NCI-H446 treated with DMSO at 0.1 percent for 48 hours (cell line): ENCODE data around the gene AP5B1.
"Not testable (repeated sequence)": the region's sequence is repeated elsewhere in the genome, so short reads cannot be mapped to it uniquely, and the experiment has no call there.

ENCODE experiments used
- DNase-seq: peaks from one replicate; lab custom pipeline; 2025; lab: John Stamatoyannopoulos, UW

Gene AP5B1

DNA sequence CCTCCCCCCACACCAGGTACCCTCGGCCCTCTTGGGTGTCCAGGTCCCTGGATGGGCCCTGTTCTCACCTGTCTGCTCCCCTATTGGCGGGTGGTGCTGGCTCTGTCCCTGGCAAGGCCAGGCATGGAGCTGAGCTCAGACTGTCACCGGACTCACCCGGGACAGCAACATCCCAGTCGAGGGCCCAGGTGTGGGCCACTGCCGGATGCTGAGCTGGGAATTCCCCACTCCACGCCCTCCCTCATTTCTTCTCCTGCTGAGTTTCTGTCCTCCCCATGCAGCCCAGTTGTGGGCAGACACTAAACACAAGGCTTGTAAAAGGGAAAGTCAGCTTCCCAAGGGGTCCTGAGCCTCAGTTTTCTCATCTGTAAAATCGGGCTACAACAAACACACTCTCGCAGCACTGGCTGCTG, 2.0 kb upstream of the AP5B1 start:
- no peak for DNase-seq

DNA sequence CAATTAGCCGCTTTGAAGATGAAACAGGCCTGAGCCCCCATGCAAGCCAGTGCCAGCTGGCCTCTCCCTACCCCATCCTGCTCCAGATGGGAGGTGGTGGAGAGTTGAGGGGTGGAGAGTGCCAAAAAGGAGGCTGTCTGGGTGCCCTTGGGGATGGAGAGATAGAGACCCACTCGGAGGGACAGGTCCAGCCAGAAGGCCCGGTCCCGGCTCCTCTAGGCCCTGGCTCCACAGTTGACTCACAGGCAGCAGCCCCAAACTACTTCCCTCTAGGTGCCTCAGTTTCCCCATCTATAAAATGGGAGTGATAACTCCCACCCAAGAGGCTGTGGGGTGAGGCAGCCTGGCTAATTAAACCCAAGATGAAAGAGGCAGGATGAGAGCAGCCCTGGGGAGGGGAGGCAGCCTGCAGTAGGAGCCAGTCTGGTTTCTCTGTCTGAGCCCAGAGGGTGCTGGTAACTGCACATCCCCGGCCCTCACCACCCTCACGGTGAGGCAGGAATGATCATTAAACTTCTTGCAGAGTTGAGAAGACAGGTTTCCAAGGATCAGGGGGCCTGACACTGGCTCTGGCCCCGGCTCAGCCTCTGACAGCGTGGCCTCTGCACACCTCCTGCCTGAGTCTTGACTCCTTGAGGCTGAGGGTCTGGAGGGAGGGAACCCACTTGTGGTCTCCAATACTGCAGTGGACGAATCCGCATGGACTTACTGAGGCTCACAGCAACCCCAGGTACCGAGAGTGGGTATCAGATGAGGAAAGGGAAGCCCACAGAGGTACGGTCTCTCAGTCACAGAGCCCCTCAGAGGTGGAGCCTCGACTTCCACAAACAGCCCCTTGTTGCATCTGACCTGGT, 1.4 kb upstream of the AP5B1 start:
- no peak for DNase-seq

DNA sequence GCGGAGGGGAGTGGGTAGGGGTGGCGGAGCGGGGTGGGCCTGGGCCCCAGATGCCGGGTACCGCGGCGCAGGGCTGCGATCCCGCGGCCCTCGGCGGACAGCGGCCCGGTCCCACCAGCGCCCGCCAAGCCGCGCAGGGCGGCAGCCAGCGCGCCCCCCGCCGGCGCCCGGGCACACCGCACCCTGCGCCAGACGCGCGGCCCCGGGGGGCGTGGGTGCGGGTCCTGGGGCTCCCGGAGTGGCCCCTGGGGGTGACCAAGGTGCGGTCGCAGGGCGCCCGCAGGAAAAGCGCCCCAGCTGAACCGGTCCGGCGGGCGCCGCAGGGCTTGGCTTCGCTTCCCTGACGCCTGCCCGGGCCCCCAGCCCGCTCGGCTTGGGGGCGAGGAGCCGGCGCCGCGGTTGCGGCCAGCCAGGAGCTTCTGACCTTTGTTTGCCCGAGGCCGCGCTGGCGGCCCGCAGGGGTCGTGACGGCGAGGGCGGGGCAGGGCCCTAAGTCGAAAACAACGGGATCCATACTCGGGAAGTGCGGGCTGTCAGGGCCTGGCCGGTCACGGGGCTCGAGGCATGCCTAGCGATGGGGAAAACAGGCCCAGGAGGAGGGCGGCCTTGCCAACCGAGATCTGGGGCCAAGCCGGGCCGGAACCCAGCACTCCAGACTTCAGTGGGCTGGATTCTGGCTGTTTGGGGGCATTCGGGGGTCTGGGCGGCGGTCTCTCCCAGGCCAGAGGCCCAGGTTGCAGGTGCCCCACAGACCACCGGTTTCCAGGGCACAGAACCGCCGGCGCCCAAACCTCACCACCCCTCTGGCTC, 581 bp upstream of the AP5B1 start:
- no peak for DNase-seq

DNA sequence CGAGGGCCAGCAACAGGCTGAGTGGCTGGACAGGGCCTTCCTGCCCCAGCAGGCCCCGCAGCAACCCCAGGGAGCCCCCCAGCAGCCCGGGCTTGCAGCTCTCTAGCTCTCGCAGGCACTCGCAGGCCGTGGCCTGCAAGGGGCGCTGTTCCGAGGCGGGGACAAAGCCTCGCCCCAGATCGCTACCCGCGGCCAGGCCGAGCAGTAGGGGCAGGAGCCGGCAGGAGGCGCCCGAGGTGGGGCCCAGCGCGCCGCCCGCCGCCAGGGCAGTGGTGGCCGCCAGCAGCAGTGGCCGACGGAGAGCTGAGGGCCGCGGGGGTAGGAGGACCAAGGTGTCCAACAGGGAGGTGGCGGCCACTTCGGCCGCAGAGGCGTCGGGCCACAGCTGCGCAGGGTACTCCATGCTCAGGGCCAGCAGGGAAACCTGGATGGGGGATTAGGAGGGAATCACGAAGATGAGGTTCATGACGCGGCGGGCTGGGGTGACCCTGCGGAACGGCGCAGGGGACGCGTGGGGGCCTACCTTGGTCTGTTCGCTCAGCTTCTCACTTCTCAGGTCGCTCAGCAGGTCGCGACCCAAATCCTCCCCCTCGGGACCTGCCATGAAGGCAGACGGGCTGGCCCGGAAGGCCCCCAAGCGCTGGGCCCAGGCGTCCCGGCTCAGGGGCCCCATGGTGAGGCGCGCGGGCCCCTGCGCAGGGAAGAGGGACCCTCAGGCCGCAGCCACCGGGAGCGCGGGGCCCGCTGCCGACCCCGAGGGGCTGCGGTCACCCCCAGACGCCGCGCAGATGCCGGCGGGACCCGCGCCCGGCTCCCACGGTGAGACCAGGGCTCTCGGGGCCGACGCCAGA, 632 bp downstream of the AP5B1 start:
- peak; percentile 22 for DNase-seq

DNA sequence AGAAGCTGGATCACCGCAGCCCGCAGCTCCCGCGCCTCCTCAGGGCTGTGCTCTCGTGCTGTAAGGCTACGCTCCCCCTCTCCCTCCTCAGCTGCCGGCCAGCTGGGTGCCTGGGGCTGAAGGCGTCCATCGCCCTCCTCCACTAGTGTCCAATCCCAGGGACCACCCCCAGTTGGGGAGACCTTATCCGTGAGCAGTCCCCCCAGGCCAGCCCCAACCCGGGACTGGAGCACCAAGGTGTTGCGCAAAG, 1.2 kb downstream of the AP5B1 start:
- no peak for DNase-seq

DNA sequence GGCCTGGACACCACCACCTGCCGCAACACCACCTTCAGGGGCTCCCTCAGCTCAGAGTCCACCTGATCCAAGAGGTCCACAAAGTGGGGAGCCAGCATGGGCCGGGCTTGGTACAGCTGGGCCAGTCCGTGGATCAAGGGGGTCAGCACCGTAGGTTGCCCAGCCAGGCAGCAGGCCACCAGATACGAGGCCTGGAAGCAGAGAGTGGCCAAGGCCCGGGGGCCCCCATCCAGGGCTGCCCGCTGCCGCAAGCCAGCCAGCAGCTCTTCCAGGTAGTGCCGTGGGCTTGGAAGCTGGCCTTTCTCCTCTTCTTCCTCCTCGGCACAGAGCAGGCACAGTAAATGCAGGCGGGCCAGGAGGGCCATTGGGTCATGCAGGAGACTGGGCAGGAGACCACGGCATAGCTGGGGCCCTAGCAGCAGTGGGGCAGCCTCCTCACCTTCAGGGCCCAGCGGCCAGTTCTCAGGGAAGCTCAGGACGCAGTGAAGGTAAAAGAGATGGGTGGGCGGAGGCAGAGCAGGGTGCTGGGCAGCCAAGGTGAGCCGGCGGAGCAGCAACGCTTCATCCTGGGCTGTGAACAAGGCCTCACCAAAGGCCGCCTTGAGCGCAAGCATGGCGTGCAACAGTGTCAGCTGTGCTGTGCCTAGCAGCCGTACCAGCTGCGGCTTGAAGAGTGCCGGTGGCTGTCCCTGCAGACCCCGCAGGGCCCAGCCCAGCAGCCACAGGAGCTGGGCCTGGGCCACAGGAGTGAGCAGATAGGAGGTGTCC, 1.7 kb downstream of the AP5B1 start:
- DNase-seq = no peak

DNA sequence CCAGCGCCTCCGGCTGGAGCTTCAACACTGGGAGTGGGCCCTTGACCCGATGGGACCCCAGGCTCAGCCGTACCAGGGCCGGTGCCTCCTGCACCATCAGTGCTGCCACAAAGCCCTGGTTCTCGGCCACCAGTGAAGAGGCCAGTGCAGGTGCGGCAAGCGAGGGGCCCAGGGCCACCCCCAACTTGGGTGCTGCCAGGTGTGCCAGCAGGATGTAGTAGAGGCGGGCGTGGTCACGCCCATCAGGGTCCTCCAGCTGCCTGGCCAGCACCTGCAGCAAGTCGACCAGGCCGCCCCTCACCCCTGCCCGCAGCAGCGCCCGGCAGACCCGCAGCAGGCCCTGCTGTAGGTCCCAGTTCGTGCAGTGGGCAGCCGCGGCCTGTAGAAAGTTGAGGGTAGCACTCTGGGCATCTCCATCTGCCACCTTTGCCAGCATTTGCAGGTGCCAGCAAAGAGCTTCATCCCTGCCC, 2.3 kb downstream of the AP5B1 start:
- no peak for DNase-seq

DNA sequence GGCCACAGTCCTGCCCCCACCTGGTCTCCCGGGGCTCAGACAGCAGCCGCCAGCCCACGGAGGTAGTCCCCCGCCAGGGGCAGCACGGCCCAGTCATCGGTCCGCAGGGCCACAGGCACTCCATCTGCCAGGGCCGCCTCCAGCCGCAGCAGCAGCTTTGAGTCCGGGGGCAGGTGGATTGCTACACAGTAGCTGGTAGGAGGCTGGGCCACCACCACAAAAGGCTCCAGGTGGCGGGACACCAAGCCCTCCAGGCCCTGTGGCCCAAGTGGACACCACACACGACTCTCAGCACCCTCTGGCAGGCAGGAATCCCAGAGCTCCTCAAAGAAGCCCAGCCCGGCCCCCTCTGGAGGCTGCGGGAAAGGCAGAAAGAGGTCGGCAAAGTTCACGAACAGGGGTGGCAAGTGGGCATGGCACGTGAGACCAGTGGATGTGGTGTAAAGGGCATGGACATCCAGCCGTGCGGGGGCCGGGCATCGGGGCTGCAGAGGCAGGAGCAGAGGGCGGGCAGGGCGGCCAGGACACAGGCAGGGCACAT, 2.9 kb downstream of the AP5B1 start:
- DNase-seq = no peak

DNA sequence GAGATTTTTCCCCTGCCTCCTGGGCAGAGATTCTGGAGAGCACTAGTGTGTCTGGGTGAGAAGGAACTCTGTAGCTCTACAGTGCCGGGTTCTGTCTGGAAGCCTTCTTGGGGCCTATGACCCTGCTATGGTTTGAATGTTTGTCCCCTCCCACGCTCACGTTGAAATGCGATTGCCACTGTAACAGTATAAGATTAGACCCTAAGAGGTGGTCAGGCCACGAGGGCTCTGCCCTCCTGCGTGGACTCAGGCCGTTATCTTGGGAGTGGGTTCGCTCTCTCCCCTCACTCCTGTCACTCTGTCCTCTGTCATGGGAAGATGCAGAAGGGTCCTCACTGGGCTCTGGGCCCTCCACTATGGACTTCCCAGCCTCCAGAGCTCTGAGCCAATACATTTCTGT, 3.5 kb downstream of the AP5B1 start:
- no peak for DNase-seq

DNA sequence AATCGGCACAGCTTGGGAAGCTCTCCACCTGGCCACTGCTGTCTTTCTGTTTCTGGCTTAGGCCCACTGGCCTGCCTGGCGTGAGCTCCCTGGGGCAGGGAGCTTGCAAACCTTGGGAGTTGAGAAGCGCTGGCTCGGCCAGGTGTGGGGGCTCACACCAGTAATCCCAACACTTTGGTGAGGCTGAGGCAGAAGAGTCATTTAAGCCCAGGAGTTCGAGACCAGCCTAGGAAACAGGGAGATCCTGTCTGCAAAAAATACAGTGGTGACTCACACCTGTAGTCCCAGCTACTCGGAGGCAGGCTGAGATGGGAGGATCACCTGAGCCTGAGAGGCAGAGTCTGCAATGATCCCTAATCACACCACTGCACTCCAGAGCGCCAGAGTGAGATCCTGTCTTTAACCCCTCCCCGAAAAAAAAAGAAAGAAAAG, 4.0 kb downstream of the AP5B1 start:
- no peak for DNase-seq

DNA sequence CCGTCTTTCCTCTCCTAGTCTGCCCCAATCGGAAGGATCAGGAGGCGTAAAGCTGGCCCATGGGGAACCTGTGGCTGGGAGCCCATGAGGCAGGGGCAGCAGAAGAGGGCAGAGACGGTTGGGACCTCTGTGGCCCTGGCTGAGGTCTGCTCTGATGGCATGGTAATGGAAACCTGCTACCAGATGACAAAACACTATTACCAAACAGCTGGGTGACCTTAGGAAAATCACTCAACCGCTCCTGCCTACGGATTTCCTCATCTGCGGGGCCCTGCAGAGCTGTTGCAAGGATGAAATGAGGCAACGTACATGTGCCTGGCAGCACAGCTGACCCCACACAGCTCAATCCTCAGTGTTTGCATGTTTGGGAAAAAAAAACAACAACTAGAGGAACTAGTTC, 4.6 kb downstream of the AP5B1 start:
- DNase-seq = no peak

DNA sequence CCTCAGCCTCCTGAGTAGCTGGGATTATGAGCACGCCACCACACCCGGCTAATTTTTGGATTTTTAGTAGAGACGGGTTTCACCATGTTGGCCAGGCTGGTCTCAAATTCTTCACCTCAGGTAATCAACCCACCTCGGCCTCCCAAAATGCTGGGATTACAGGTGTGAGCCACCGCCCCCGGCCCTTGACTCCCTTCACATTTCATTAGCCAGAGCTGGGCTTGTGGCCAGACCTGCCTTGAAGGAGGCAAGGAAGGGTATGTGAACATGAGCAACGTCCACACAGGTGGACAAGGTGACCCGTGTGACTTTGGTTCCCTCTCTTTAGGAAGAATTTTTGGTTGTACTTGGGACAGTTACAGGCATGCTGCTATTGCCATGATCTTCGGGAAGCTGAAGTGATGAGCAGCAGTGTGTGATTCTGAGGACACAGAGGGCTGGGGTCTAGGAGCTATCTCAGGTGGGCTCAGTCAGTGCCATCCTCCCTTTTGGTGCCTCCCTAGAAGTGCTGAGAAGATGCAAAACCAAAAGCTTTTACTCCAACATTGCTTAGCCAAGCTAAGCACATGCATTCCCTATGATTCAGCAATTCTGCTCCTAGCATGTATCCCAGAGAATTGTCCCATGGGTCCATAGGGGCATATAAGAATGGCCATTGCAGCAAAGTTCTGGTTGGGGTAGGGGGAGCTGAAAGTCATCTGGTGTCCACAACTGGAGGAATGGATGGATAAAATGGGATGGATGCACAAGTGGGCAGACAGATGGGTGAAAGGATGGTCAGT, 6.1 kb downstream of the AP5B1 start:
- no peak for DNase-seq

DNA sequence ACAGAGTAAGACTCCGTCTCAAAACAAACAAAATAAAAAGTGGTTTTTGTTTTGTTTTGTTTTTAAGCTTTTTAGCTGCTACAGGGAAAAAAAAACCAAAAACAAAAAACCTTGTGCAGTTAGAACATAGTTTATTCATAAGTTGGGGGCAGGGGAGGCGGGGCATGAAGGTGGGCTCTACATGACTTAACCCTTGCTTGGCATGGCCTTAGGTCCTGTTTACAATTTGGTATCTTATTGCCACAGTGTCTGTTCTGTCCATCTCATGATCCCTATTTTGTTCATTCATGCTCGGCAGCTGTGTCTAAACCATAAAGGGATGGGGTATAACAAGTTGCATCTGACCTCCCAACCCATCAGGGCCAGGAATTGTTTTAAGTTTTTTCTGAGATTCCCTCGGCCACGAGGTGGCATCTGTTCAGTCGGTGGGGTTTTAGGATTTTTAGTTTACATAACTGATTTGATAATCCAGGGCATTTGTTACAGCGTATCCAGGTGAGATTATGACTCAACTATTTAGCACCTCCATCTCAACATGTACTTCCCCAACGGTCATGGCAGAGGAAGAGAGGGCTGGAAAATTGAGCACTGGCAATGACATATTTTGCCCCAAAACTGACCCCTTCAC, 6.9 kb downstream of the AP5B1 start:
- no peak for DNase-seq

DNA sequence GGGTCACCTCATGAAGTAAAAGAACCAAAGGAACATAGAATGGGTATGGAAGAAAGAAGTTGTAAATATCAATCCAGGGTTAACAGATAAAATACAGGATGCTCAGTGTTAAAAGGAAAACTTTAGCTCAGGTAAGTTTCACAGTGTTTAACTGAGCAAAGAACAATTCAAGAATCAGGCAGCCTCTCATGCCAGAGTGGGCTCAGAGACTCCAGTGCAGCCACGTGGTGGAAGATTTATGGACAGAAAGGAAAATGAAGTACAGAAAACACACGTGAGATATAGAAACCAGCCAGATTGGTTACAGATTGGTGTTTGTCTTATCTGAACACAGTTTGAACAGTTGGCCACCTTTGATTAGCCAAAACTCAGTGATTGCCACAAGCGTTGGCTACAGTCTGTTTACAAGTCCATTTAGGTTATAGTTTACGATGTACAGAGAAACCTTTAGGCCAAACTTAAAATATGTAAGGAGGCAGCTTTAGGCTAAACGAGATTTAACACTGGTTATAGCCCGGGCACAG, 9.1 kb downstream of the AP5B1 start:
- no peak for DNase-seq

DNA sequence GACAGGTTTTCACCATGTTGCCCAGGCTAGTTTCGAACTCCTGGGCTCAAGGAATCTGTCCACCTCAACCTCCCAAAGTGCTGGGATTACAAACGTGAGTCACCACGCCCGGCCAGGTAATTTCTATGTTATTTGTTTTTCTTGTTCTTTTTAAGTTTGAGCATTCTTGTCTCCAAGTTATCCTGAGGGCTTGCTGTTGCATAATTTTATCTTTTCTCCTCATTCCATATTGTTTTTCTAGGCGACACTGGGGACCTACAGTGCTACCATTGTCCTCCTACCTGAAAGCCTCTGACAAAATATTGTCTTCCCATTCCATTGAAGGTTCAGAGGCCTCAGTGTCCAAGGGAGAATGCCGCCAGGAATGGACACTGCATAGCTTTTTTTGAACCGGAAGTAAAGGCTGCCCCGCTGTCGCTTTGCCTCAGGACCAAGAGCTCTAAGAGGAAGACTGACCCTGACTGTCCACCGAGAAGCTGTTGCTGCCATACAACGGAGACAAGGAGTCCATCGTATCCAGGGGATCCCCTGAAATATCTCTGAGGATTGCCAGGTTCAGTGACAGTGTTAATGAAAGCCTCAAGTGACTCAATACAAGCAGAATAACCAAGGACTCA, 9.7 kb downstream of the AP5B1 start:
- DNase-seq = no peak

DNA sequence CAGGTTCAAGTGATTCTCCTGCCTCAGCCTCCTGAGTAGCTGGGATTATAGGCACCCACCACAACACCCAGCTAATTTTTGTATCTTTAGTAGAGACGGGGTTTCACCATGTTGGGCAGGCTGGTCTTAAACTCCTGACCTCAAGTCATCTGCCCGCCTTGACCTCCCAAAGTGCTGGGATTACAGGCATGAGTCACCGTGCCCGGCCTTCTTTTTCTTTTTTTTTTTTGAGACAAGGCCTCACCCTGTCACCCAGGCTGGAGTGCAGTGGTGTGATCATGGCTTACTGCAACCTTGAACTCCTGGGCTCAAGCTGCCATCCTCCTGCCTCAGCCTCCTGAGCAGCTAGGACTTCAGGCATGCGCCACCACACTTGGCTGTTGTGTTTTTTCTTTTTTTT, 13.0 kb downstream of the AP5B1 start:
- not testable (repeated sequence) for DNase-seq

DNA sequence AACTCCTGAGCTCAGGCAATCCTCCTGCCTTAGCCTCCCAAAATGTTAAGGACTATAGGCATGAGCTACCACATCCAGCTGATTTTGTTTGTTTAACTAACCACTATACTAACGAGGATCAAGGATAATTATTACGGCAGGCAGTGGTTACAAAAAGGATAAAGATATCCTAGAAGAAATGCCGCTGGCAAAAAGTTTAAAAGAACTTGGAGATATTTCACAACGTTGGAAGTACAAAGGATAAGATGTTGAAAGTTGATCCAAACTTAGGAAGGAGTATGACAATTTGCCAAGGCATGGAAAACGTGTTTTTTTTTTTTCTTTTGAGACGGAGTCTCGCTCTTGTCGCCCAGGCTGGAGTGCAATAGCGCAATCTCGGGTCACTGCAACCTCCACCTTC, 13.4 kb downstream of the AP5B1 start:
- no peak for DNase-seq

DNA sequence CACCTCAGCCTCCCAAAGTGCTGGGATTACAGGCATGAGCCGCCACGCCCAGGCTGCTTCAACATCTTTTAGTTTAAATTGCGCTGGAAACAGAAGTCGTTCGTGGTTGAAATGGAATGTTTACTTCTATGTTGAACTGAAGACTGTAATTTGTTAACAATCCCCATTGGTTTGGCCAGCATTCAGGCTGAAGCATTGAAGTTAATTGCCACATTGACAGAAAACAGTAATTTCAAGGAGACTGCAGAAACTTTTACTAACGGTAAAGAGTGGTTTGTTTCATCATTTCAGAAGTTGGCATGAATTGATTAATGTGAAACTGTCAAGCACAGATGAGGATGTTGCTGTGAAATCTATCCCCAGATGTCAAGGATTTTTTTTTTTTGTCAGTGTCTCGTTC, 14.2 kb downstream of the AP5B1 start:
- DNase-seq = no peak

DNA sequence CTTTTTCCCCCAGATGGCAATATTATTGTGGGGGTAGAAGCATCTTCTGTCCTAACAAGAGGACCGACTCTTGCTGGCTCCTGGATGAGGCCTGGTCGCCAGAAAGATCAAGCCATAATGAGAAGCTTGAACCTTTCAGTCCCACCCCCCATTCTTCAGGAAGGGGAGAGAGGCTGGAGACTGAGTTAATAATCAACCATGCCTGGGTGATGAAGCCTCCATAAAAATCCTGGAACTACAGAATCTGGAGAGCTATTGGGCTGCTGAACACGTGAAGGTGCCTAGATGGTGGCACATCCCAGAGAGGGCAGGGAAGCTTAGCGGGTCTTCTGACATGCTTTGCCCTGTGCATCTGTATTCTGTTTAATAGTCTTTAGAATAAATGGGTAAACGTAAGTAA, 16.3 kb downstream of the AP5B1 start:
- DNase-seq = no peak

DNA sequence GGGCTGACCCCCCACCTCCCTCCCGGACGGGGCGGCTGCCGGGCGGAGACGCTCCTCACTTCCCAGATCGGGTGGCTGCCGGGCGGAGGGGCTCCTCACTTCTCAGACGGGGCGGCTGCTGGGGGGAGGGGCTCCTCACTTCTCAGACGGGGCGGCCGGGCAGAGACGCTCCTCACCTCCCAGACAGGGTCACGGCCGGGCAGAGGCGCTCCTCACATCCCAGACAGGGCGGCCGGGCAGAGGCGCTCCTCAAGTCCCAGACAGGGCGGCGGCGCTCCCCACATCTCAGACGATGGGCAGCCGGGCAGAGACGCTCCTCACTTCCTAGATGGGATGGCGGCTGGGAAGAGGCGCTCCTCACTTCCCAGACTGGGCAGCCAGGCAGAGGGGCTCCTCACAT, 18.0 kb downstream of the AP5B1 start:
- not testable (repeated sequence) for DNase-seq
